H9 (cell line): ENCODE measurements around the gene LORICRIN. TPM values are rescaled to one million over a fixed set of nuclear protein-coding genes. Genes with fewer than 3 reads are reported as not detected.

Source experiments
- DNase-seq: peaks from one replicate; pipeline ENCODE4 v3.0.0-alpha.2; 2017
- H2AFZ ChIP-seq: one replicate; pipeline ENCODE4 v1.6.1; 2013; ENCODE audit warnings: mild to moderate bottlenecking, low read length, control low read depth, moderate library complexity
- H2AK5ac ChIP-seq: 2 replicates; pipeline ENCODE4 v1.6.1; 2013; ENCODE audit warnings: low read length, control low read depth, mixed read lengths; ENCODE audit not compliant: insufficient read length
- H2BK120ac ChIP-seq: one replicate; pipeline ENCODE4 v1.6.1; 2013; ENCODE audit warnings: low read depth, mild to moderate bottlenecking, low read length, control low read depth, inconsistent platforms; ENCODE audit not compliant: poor library complexity, severe bottlenecking
- H2BK12ac ChIP-seq: 2 replicates; pipeline ENCODE4 v1.6.1; 2013; ENCODE audit warnings: low read length, control low read depth, mixed read lengths, low read depth; ENCODE audit not compliant: insufficient read length
- H2BK15ac ChIP-seq: 2 replicates; pipeline ENCODE4 v1.6.1; 2013; ENCODE audit warnings: low read depth, low read length, control low read depth
- H2BK20ac ChIP-seq: one replicate; pipeline ENCODE4 v1.6.1; 2013; ENCODE audit warnings: low read depth, mild to moderate bottlenecking, low read length, control low read depth, inconsistent platforms; ENCODE audit not compliant: poor library complexity, severe bottlenecking
- H2BK5ac ChIP-seq: 2 replicates; pipeline ENCODE4 v1.6.1; 2013; ENCODE audit warnings: low read length, control low read depth, mixed read lengths; ENCODE audit not compliant: insufficient read length
- H3K14ac ChIP-seq: 2 replicates; pipeline ENCODE4 v1.6.1; 2013; ENCODE audit warnings: low read length, control low read depth; ENCODE audit not compliant: insufficient read depth
- H3K18ac ChIP-seq: 2 replicates; pipeline ENCODE4 v1.6.1; 2013; ENCODE audit warnings: low read depth, mild to moderate bottlenecking, mixed read lengths, low read length, control low read depth; ENCODE audit not compliant: insufficient read length
- H3K23ac ChIP-seq: 2 replicates; pipeline ENCODE4 v1.6.1; 2013; ENCODE audit warnings: low read length, control low read depth, mixed read lengths, low read depth; ENCODE audit not compliant: insufficient read length
- H3K23me2 ChIP-seq: 2 replicates; pipeline ENCODE4 v1.6.1; 2013; ENCODE audit warnings: low read depth, mild to moderate bottlenecking, mixed read lengths, low read length, control low read depth; ENCODE audit not compliant: insufficient read length, poor library complexity, severe bottlenecking
- H3K27ac ChIP-seq: 2 replicates; pipeline ENCODE4 v1.5.1; 2013; ENCODE audit warnings: low read length, control low read depth, mixed read lengths, low read depth; ENCODE audit not compliant: insufficient read length
- H3K27me3 ChIP-seq: 2 replicates; pipeline ENCODE4 v1.6.1; 2013; ENCODE audit warnings: low read length, control low read depth, inconsistent platforms; ENCODE audit not compliant: insufficient read depth
- H3K4ac ChIP-seq: 2 replicates; pipeline ENCODE4 v1.6.1; 2013; ENCODE audit warnings: low read depth, mild to moderate bottlenecking, control low read depth, inconsistent platforms, low read length, moderate library complexity
- H3K4me1 ChIP-seq: 2 replicates; pipeline ENCODE4 v1.6.1; 2013; ENCODE audit warnings: low read length, control low read depth, inconsistent platforms; ENCODE audit not compliant: insufficient read depth
- H3K4me2 ChIP-seq: 2 replicates; pipeline ENCODE4 v1.6.1; 2013; ENCODE audit warnings: low read length, control low read depth, mixed read lengths; ENCODE audit not compliant: insufficient read length, insufficient read depth
- H3K56ac ChIP-seq: 2 replicates; pipeline ENCODE4 v1.6.1; 2013; ENCODE audit warnings: low read depth, mild to moderate bottlenecking, mixed read lengths, low read length, control low read depth; ENCODE audit not compliant: insufficient read length
- H3K79me1 ChIP-seq: 2 replicates; pipeline ENCODE4 v1.6.1; 2013; ENCODE audit warnings: low read depth, mild to moderate bottlenecking, moderate library complexity, low read length, control low read depth, inconsistent platforms; ENCODE audit not compliant: insufficient read depth, poor library complexity, severe bottlenecking
- H3K79me2 ChIP-seq: 2 replicates; pipeline ENCODE4 v1.6.1; 2013; ENCODE audit warnings: low read length, control low read depth, inconsistent platforms; ENCODE audit not compliant: insufficient read depth
- H3K9ac ChIP-seq: 2 replicates; pipeline ENCODE4 v1.6.1; 2013; ENCODE audit warnings: low read length, control low read depth, mixed read lengths; ENCODE audit not compliant: insufficient read length; ENCODE audit errors: extremely low read depth
- H3K9me3 ChIP-seq: one replicate; pipeline ENCODE4 v1.6.1; 2013; ENCODE audit warnings: low read depth, low read length, inconsistent platforms; ENCODE audit not compliant: control insufficient read depth
- H3T11ph ChIP-seq: one replicate; pipeline ENCODE4 v1.6.1; 2013; ENCODE audit warnings: mild to moderate bottlenecking, low read length, control low read depth, inconsistent platforms
- H4K20me1 ChIP-seq: one replicate; pipeline ENCODE4 v1.6.1; 2013; ENCODE audit not compliant: control insufficient read depth, insufficient read length, insufficient read depth
- H4K5ac ChIP-seq: 2 replicates; pipeline ENCODE4 v1.6.1; 2013; ENCODE audit warnings: low read depth, mild to moderate bottlenecking, mixed read lengths, low read length, control low read depth; ENCODE audit not compliant: insufficient read length
- H4K8ac ChIP-seq: replicated peaks from 2 replicates; pipeline ENCODE4 v1.6.1; 2013; ENCODE audit warnings: low read length, control low read depth, mixed read lengths, low read depth; ENCODE audit not compliant: insufficient read length
- H4K91ac ChIP-seq: 2 replicates; pipeline ENCODE4 v1.6.1; 2013; ENCODE audit warnings: low read depth, mild to moderate bottlenecking, moderate library complexity, mixed read lengths, low read length, control low read depth; ENCODE audit not compliant: insufficient read length
- H3K27ac Mint-ChIP-seq, 3 experiments: 2 replicates in 2 of 3; 3 replicates in 1 of 3; pipeline ENCODE4 v1.8.0; 2020 to 2021; ENCODE audit warnings: mixed read lengths in 3 of 3, mild to moderate bottlenecking in 1 of 3, moderate library complexity in 1 of 3
- H3K27me3 Mint-ChIP-seq: 2 replicates; pipeline ENCODE4 v1.8.0; 2021; ENCODE audit warnings: low read depth, mild to moderate bottlenecking, moderate library complexity, mixed read lengths
- H3K36me3 Mint-ChIP-seq, 3 experiments: 2 replicates in 2 of 3; 3 replicates in 1 of 3; pipeline ENCODE4 v1.8.0; 2020 to 2021; ENCODE audit warnings: low read depth in 3 of 3, mixed read lengths in 3 of 3; ENCODE audit not compliant: insufficient read depth in 1 of 3
- H3K4me1 Mint-ChIP-seq, 2 experiments: 2 replicates each; pipeline ENCODE4 v1.8.0; 2020; ENCODE audit warnings: mixed read lengths in 2 of 2
- H3K4me3 Mint-ChIP-seq, 2 experiments: 2 replicates in 1 of 2; 3 replicates in 1 of 2; pipeline ENCODE4 v1.8.0; 2020 to 2021; ENCODE audit warnings: mild to moderate bottlenecking in 2 of 2, mixed read lengths in 2 of 2, moderate library complexity in 1 of 2
- H3K9me3 Mint-ChIP-seq, 2 experiments: 2 replicates in 1 of 2; 3 replicates in 1 of 2; pipeline ENCODE4 v1.8.0; 2020; ENCODE audit warnings: mild to moderate bottlenecking in 2 of 2, mixed read lengths in 2 of 2, moderate library complexity in 1 of 2
- CTCF ChIP-seq: fragments of 200-600 bp; sonication (generic); conservative IDR thresholded peaks from 3 replicates; pipeline ENCODE4 v1.8.0; 2021; ENCODE audit warnings: antibody characterized with exemption, mild to moderate bottlenecking
- WGBS: extraction: QIAGEN DNeasy Blood & Tissue Kit; methylation state at CpG from one replicate; pipeline ENCODE4 v1.1.7; 2013; ENCODE audit warnings: missing lambda C conversion rate, low lambda C conversion rate, mixed read lengths; ENCODE audit not compliant: insufficient read length; ENCODE audit errors: extremely low coverage; 5-methylcytosine and 5-hydroxymethylcytosine counted together
- total RNA-seq: library from RNA; stranded (reverse); gene quantifications from 2 replicates; pipeline ENCODE4 v1.2.1, GENCODE V29; 2021

The LORICRIN gene
- total RNA-seq, 1 experiment from 2014 or later = not detected

GRCh38 chr1:153227810-153228209 lies 31.7 kb upstream of the LORICRIN start:
- Histone ChIP-seq H2BK5ac (no peak overlapping the region), H3K23me2 (no peaks in the 10 kb centered on the region), H4K20me1 (no peaks in the 10 kb centered on the region), H4K91ac (no peak overlapping the region), H3K27me3 (no peaks in the 10 kb centered on the region), H3K27ac (no peak overlapping the region), H2BK15ac (no peak overlapping the region), H2BK20ac (no peak overlapping the region), H4K8ac (no peak overlapping the region), H2AK5ac (no peak overlapping the region), H3K9me3 (no peaks in the 10 kb centered on the region), H3K18ac (no peak overlapping the region), H3K4ac (no peak overlapping the region), H2AFZ (no peak overlapping the region), H3K79me1 (no peaks in the 10 kb centered on the region), H3K23ac (no peak overlapping the region), H2BK120ac (no peak overlapping the region), H3T11ph (no peak overlapping the region), H3K4me2 (no peak overlapping the region), H2BK12ac (no peak overlapping the region), H3K79me2 (no peaks in the 10 kb centered on the region), H3K56ac (no peak overlapping the region), H3K14ac (no peak overlapping the region), H3K4me1 (no peaks in the 10 kb centered on the region), H3K9ac (no peak overlapping the region), H4K5ac (no peak overlapping the region)
- no peak for DNase-seq
- H3K27ac Mint-ChIP-seq = no peak overlapping the region
- TF ChIP-seq CTCF = no peak
- H3K27me3 Mint-ChIP-seq = peaks cover 6% of the 10 kb centered on the region
- H3K4me3 Mint-ChIP-seq = no peak overlapping the region
- peaks cover 0 to 3% of the 10 kb centered on the region in 2 experiments; a peak in 1 of 5 replicates for H3K9me3 Mint-ChIP-seq
- no peaks in the 10 kb centered on the region for H3K4me1 Mint-ChIP-seq
- WGBS = no CpG with 5 or more reads among the region's 2 CpGs
- H3K36me3 Mint-ChIP-seq = no peaks in the 10 kb centered on the region
